ENCODE results near the gene IQSEC1.

DNA sequence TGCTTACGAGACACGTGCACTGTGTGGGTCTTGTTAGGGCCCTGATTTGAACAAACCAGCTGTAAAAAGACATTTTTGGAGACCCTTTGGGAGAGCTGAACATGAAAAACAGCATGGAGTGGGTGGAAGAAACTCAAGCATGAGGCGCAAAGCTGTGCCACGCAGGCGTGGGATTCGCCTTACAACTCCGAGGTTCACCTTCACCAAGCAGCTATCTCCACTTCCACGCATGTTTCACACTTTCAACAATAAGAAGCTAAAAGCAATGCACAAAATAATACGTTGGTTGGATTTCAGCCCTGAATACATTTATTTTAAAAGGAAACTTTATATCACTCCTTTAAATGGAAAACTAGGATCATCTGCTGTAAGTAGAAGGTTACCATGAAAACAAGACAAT, 42.5 kb downstream of the IQSEC1 start:
- no peak for TF ChIP-seq CTCF (optimal IDR thresholded peaks at IDR 0.05 in 1 of 3, IDR thresholded peaks at IDR 0.05 in 1 of 3, conservative IDR thresholded peaks at IDR 0.05 in 1 of 3; ENCODE audit: extremely low read depth in 1 of 3, insufficient read depth in 2 of 3, low read length in 3 of 3)
- no peak for TF ChIP-seq EZH2 (IDR thresholded peaks at IDR 0.05; ENCODE audit: low read length)
